Thoracic aorta (tissue), 2 donors: ENCODE measurements around the gene MRPS12. TPM values are rescaled to one million over a fixed set of nuclear protein-coding genes. Genes with fewer than 3 reads are reported as not detected.

Experiments
- ATAC-seq: fragments of 150-250 bp; one replicate; pipeline ENCODE4 v1.8.0; 2017; ENCODE audit warnings: low read depth; ENCODE audit not compliant: insufficient number of reproducible peaks, low FRiP score
- DNase-seq: peaks from one replicate; pipeline ENCODE4 v3.0.0-alpha.2; 2020; ENCODE audit warnings: low spot score
- H3K27ac ChIP-seq, 2 donors: fragments of 200-600 bp; sonication (generic); 1 replicate in 1 of 2; 2 replicates in 1 of 2; pipeline ENCODE4 v1.5.1; 2016; ENCODE audit warnings: mild to moderate bottlenecking in 2 of 2, moderate library complexity in 2 of 2
- H3K27me3 ChIP-seq: fragments of 200-600 bp; sonication (generic); replicated peaks from 2 replicates; pipeline ENCODE4 v1.6.0; 2016; ENCODE audit warnings: mild to moderate bottlenecking; ENCODE audit not compliant: insufficient read depth
- H3K36me3 ChIP-seq: fragments of 200-600 bp; sonication (generic); one replicate; pipeline ENCODE4 v1.5.1; 2016
- H3K4me1 ChIP-seq, 2 donors: fragments of 200-600 bp; sonication (generic); 1 replicate in 1 of 2; 2 replicates in 1 of 2; pipeline versions ENCODE4 v1.5.1 to v1.6.0; 2016; ENCODE audit warnings: low read depth in 2 of 2, mild to moderate bottlenecking in 1 of 2; ENCODE audit not compliant: control insufficient read depth in 1 of 2
- H3K4me3 ChIP-seq: fragments of 200-600 bp; sonication (generic); 2 replicates; pipeline ENCODE4 v1.5.1; 2016; ENCODE audit warnings: mild to moderate bottlenecking
- H3K9me3 ChIP-seq: fragments of 200-600 bp; sonication (generic); 2 replicates; pipeline ENCODE4 v1.5.1; 2016
- CTCF ChIP-seq: fragments of 200-600 bp; sonication (generic); IDR thresholded peaks from one replicate; pipeline ENCODE4 v1.5.1; 2019; ENCODE audit warnings: antibody characterized with exemption
- total RNA-seq, 2 donors: library from RNA; depleted of rRNA; stranded (reverse); fragments of >200 nt; gene quantifications; one replicate each; pipeline versions ENCODE4 v1.1.0 to v1.2.3, GENCODE V29; 2016

MRPS12 gene
- total RNA-seq, 2 donors from 2014 or later = 24.2 to 32.5 TPM

GRCh38 chr19:38971672-38972071 lies 40.9 kb downstream of the MRPS12 start:
- Histone ChIP-seq H3K9me3 (no peaks in the 10 kb centered on the region), H3K36me3 (no peaks in the 10 kb centered on the region), H3K27ac (no peak overlapping the region), H3K4me1 (peaks cover 7 to 19% of the 10 kb centered on the region in 2 donors), H3K27me3 (no peaks in the 10 kb centered on the region), H3K4me3 (no peak overlapping the region)
- ATAC-seq (no peak), DNase-seq (no peak)
- TF ChIP-seq CTCF = no peak

- ATAC-seq (no peak), DNase-seq (no peak)
- H3K27ac ChIP-seq = peak overlapping the region; percentile 84 to 91
- H3K27me3 ChIP-seq = no peaks in the 10 kb centered on the region
- peaks cover 7 to 20% of the 10 kb centered on the region in 2 donors for H3K4me1 ChIP-seq
- H3K9me3 ChIP-seq = no peaks in the 10 kb centered on the region
- TF ChIP-seq CTCF = no peak
- no peaks in the 10 kb centered on the region for H3K36me3 ChIP-seq
- peak overlapping the region; percentile 82 for H3K4me3 ChIP-seq
These were observed 44.0 kb downstream of the MRPS12 start for GRCh38 chr19:38974624-38975213.

- TF ChIP-seq CTCF = no peak
- Histone ChIP-seq H3K4me3 (peak within 1 kb of the TSS; percentile 82), H3K27ac (peak within 1 kb of the TSS; percentile 84 to 91), H3K9me3 (no peaks in the 10 kb centered on the region), H3K36me3 (no peaks in the 10 kb centered on the region), H3K27me3 (no peaks in the 10 kb centered on the region), H3K4me1 (peaks cover 7 to 20% of the 10 kb centered on the region in 2 donors)
- no peak for DNase-seq
- ATAC-seq = no peak
These were observed 44.6 kb downstream of the MRPS12 start, which contains the start of gene FBXO17 for GRCh38 chr19:38975214-38975860. Gene FBXO17, minus strand, starts transcription at chr19:38975742. Its CDS starts 25,423 bp downstream, at chr19:38950319.

- no peaks in the 10 kb centered on the region for H3K36me3 ChIP-seq
- H3K9me3 ChIP-seq = no peaks in the 10 kb centered on the region
- peak overlapping the region; percentile 82 for H3K4me3 ChIP-seq
- no peak for DNase-seq
- TF ChIP-seq CTCF = no peak
- ATAC-seq = no peak
- H3K27ac ChIP-seq = peak overlapping the region; percentile 74 to 84
- no peaks in the 10 kb centered on the region for H3K27me3 ChIP-seq
- peaks cover 7 to 20% of the 10 kb centered on the region in 2 donors for H3K4me1 ChIP-seq
These were observed 45.1 kb downstream of the MRPS12 start for GRCh38 chr19:38975861-38976271.

- peaks cover 7 to 20% of the 10 kb centered on the region in 2 donors for H3K4me1 ChIP-seq
- H3K9me3 ChIP-seq = no peaks in the 10 kb centered on the region
- no peak for DNase-seq
- TF ChIP-seq CTCF = no peak
- no peak for ATAC-seq
- no peak overlapping the region for H3K27ac ChIP-seq
- no peak overlapping the region for H3K4me3 ChIP-seq
- no peaks in the 10 kb centered on the region for H3K27me3 ChIP-seq
- H3K36me3 ChIP-seq = no peaks in the 10 kb centered on the region
These were observed 46.9 kb downstream of the MRPS12 start for GRCh38 chr19:38977445-38978325.
